Measurements from ENCODE around the gene LDLR.
"Not testable (repeated sequence)": the region's sequence is repeated elsewhere in the genome, so short reads cannot be mapped to it uniquely, and the experiment has no call there.

The LDLR gene

GRCh38 chr19:11176466-11177193, 87.4 kb downstream of the LDLR start:
- no peak for DNase-seq

- no peak for DNase-seq
These were observed 88.3 kb downstream of the LDLR start for GRCh38 chr19:11177592-11177991.

- not testable (repeated sequence) for DNase-seq
These were observed 89.8 kb downstream of the LDLR start for GRCh38 chr19:11179145-11179465.

GRCh38 chr19:11179716-11180297, 90.5 kb downstream of the LDLR start:
- no peak for DNase-seq

- no peak for DNase-seq
These were observed 91.1 kb downstream of the LDLR start for GRCh38 chr19:11180346-11180745.

GRCh38 chr19:11180975-11181374, 91.7 kb downstream of the LDLR start:
- DNase-seq = not testable (repeated sequence)

- no peak for DNase-seq
These were observed 92.2 kb downstream of the LDLR start for GRCh38 chr19:11181488-11181887.

Measured in activated CD8-positive, alpha-beta memory T cell treated with anti-CD3 and anti-CD28 coated beads, Interleukin-2, amount 50 U/mL, for 4 hours (primary cell).